HepG2 (cell line): ENCODE measurements around the gene GDF7. TPM values are rescaled to one million over a fixed set of nuclear protein-coding genes. Genes with fewer than 3 reads are reported as not detected.

ENCODE experiments used
- AGO1 ChIP-seq: fragments of 200-400 bp; formaldehyde crosslinking; IDR thresholded peaks from 2 replicates; pipeline ENCODE4 v1.6.1; 2017; ENCODE audit warnings: mild to moderate bottlenecking, low read depth, low read length, moderate library complexity; ENCODE audit not compliant: poor library complexity, severe bottlenecking
- ARHGAP35 ChIP-seq: sonication (generic); formaldehyde crosslinking; IDR thresholded peaks from 2 replicates; pipeline ENCODE4 v1.9.0; 2022; ENCODE audit warnings: mild to moderate bottlenecking, inconsistent platforms, moderate library complexity, missing genetic modification reagents, borderline replicate concordance
- BRCA1 ChIP-seq: sonication (generic); formaldehyde crosslinking; IDR thresholded peaks from 2 replicates; pipeline ENCODE4 v1.4.0; 2020; ENCODE audit warnings: missing genetic modification reagents
- CCDC6 ChIP-seq: sonication (generic); formaldehyde crosslinking; IDR thresholded peaks from 2 replicates; pipeline ENCODE4 v1.8.1; 2022; ENCODE audit warnings: mild to moderate bottlenecking, missing genetic modification reagents, moderate library complexity
- FIP1L1 ChIP-seq: fragments of 200-400 bp; formaldehyde crosslinking; IDR thresholded peaks from 2 replicates; pipeline ENCODE4 v1.6.1; 2018; ENCODE audit warnings: low read depth, mild to moderate bottlenecking, low read length, moderate library complexity, borderline replicate concordance; ENCODE audit not compliant: insufficient read depth
- GFI1 ChIP-seq: sonication (generic); formaldehyde crosslinking; IDR thresholded peaks from 2 replicates; pipeline ENCODE4 v1.5.0; 2020; ENCODE audit warnings: missing genetic modification reagents, mild to moderate bottlenecking, borderline replicate concordance
- HDAC1 ChIP-seq: sonication (generic); formaldehyde crosslinking; IDR thresholded peaks from 2 replicates; pipeline ENCODE4 v1.5.1; 2020; ENCODE audit warnings: mild to moderate bottlenecking, missing genetic modification reagents
- IKZF4 ChIP-seq: sonication (generic); formaldehyde crosslinking; IDR thresholded peaks from 2 replicates; pipeline ENCODE4 v1.5.1; 2020; ENCODE audit warnings: borderline replicate concordance, mild to moderate bottlenecking, low read depth, missing genetic modification reagents; ENCODE audit errors: not compliant biosample characterization
- KLF12 ChIP-seq: sonication (generic); formaldehyde crosslinking; IDR thresholded peaks from 2 replicates; pipeline ENCODE4 v1.4.0; 2020; ENCODE audit warnings: missing genetic modification reagents, borderline replicate concordance
- KMT2A ChIP-seq: sonication (generic); formaldehyde crosslinking; IDR thresholded peaks from 2 replicates; pipeline ENCODE4 v1.4.0; 2020; ENCODE audit warnings: missing genetic modification reagents
- MED1 ChIP-seq: sonication (generic); formaldehyde crosslinking; IDR thresholded peaks from 2 replicates; pipeline ENCODE4 v1.4.0; 2020; ENCODE audit warnings: missing genetic modification reagents
- PITX1 ChIP-seq: sonication (generic); formaldehyde crosslinking; IDR thresholded peaks from 2 replicates; pipeline ENCODE4 v1.5.1; 2020; ENCODE audit warnings: mild to moderate bottlenecking, missing genetic modification reagents
- PRDM15 ChIP-seq: sonication (generic); formaldehyde crosslinking; IDR thresholded peaks from 2 replicates; pipeline ENCODE4 v1.4.0; 2020; ENCODE audit warnings: missing genetic modification reagents
- PRPF4 ChIP-seq: fragments of 200-400 bp; formaldehyde crosslinking; IDR thresholded peaks from 2 replicates; pipeline ENCODE4 v1.6.1; 2016; ENCODE audit warnings: low read length, low read depth; ENCODE audit not compliant: poor library complexity, severe bottlenecking
- SATB2 ChIP-seq: sonication (generic); formaldehyde crosslinking; IDR thresholded peaks from 2 replicates; pipeline ENCODE4 v1.5.0; 2020; ENCODE audit warnings: missing genetic modification reagents
- TEAD2 ChIP-seq: sonication (generic); formaldehyde crosslinking; IDR thresholded peaks from 2 replicates; pipeline ENCODE4 v1.9.0; 2021; ENCODE audit warnings: missing genetic modification reagents
- U2AF1 ChIP-seq: fragments of 200-400 bp; formaldehyde crosslinking; optimal IDR thresholded peaks from 2 replicates; pipeline ENCODE3; 2017; ENCODE audit warnings: mild to moderate bottlenecking, low read depth, low read length
- ZC3H13 ChIP-seq: sonication (generic); formaldehyde crosslinking; IDR thresholded peaks from 2 replicates; pipeline ENCODE4 v1.8.1; 2023; ENCODE audit warnings: mild to moderate bottlenecking, missing genetic modification reagents, moderate library complexity
- ZFP91 ChIP-seq: sonication (generic); formaldehyde crosslinking; IDR thresholded peaks from 2 replicates; pipeline ENCODE4 v1.9.0; 2022; ENCODE audit warnings: missing genetic modification reagents, mild to moderate bottlenecking, borderline replicate concordance
- ZMYM2 ChIP-seq: sonication (generic); formaldehyde crosslinking; IDR thresholded peaks from 2 replicates; pipeline ENCODE4 v1.8.0; 2022; ENCODE audit warnings: mild to moderate bottlenecking, missing genetic modification reagents
- ZNF10 ChIP-seq: sonication (generic); formaldehyde crosslinking; IDR thresholded peaks from 2 replicates; pipeline ENCODE4 v1.4.0; 2020; ENCODE audit warnings: mild to moderate bottlenecking, low read depth, missing genetic modification reagents, borderline replicate concordance
- ZNF24 ChIP-seq: fragments of 450-650 bp; IDR thresholded peaks from 2 replicates; pipeline ENCODE4 v1.6.1; 2017; ENCODE audit warnings: antibody characterized with exemption, mild to moderate bottlenecking
- ZNF292 ChIP-seq: sonication (generic); formaldehyde crosslinking; IDR thresholded peaks from 2 replicates; pipeline ENCODE4 v1.8.1; 2022; ENCODE audit warnings: mild to moderate bottlenecking, low read depth, missing genetic modification reagents, borderline replicate concordance
- ZNF296 ChIP-seq: sonication (generic); formaldehyde crosslinking; conservative IDR thresholded peaks from 2 replicates; pipeline ENCODE4 v1.5.0; 2020; ENCODE audit warnings: mild to moderate bottlenecking, missing genetic modification reagents
- ZNF766 ChIP-seq: sonication (generic); formaldehyde crosslinking; IDR thresholded peaks from 2 replicates; pipeline ENCODE4 v1.5.0; 2020; ENCODE audit warnings: missing genetic modification reagents, borderline replicate concordance
- polyA plus RNA-seq, 8 experiments: library from polyadenylated mRNA; depleted of rRNA in 3 of 8; stranded (reverse) in 7 of 8; unstranded in 1 of 8; fragments of >200 nt; fragmentation: Illumina TruSeq in 4 of 8; extraction: Trizol in 4 of 8; gene quantifications; 2 replicates each; pipeline versions ENCODE4 v1.2.1 to v1.2.3, GENCODE V29; 2011 to 2016; ENCODE audit warnings: low read depth in 4 of 8, missing spikeins in 1 of 8, mixed read lengths in 1 of 8; ENCODE audit not compliant: insufficient read depth in 1 of 8
- total RNA-seq, 5 experiments: library from RNA; depleted of rRNA; stranded (reverse); fragments of >200 nt; fragmentation: Illumina TruSeq; extraction: Trizol; gene quantifications; 2 replicates each; pipeline ENCODE4 v1.2.3, GENCODE V29; 2016; ENCODE audit warnings: low read depth in 1 of 5

The GDF7 gene
- total and polyA plus RNA-seq, 2 of the 13 experiments (the other 11 are each of a cell fraction or from before 2014, with no cell fraction given) = 1.6 to 15.0 TPM

DNA sequence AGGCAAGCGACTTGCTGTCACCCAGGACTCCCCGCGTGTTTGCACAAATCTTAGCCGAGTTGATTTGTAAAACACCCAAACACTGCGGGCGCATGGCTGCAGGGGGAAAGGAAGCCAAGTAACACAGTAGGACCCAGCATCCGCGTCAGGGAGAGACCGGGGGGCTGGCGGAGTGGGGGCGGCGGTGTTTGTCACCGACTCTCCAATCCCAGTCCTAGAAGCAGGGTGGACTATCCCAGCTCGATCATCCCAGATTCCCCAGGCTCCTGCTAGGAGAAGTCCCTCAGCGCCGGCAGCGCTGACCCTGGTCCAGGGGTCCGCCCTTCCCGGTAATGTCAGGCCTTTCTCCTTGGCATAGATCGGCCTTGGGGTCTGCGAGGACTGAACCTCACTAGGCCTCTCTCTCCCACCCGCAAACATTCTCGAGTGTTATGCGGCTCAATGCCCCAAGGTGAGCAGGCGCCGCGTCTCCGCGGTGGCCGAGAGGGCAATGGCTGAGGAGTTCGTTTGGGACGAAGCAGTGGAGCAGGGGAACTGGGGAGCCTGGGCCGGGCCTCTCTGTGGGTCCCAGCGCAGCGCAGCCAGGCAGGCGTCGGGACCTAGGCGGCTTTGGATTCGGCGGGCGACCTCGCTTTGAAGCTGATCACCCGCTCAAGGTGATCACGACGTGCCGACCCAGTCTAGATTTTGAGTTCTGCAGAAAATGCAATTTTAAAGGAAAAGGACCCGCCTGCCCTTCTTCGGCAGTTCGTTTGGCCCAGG is 1.5 kb upstream of the GDF7 start (continued):
- TF ChIP-seq PRDM15 (CRISPR knock-in tag) = no peak
- no peak; the same call in 1 of the 2 replicates for TF ChIP-seq ZFP91 (CRISPR knock-in tag)
- TF ChIP-seq SATB2 (CRISPR knock-in tag) = no peak
- peak; percentile 37 for TF ChIP-seq ZC3H13
- no peak for TF ChIP-seq ZNF10 (CRISPR knock-in tag)
- TF ChIP-seq ZNF296 = no peak
- TF ChIP-seq U2AF1 = no peak
- no peak for TF ChIP-seq MED1 (CRISPR knock-in tag)
- TF ChIP-seq HDAC1 = no peak
- no peak for TF ChIP-seq ZNF766 (CRISPR knock-in tag)
- no peak for TF ChIP-seq ZNF24
- TF ChIP-seq FIP1L1 = no peak
- TF ChIP-seq PITX1 (CRISPR knock-in tag) = no peak
- no peak for TF ChIP-seq TEAD2
- TF ChIP-seq ZMYM2 (CRISPR knock-in tag) = no peak
- TF ChIP-seq GFI1 (CRISPR knock-in tag) = no peak; the same call in 1 of the 2 replicates
- no peak for TF ChIP-seq KLF12 (CRISPR knock-in tag)
- peak; percentile 73 for TF ChIP-seq AGO1
- TF ChIP-seq ZNF292 = no peak
- TF ChIP-seq PRPF4 = no peak
- peak; percentile 70; the same call in 1 of the 2 replicates for TF ChIP-seq CCDC6
- no peak for TF ChIP-seq ARHGAP35 (CRISPR knock-in tag)
- TF ChIP-seq BRCA1 = no peak
- TF ChIP-seq IKZF4 (CRISPR knock-in tag) = peak; percentile 68
- TF ChIP-seq KMT2A (CRISPR knock-in tag) = no peak
